GM21526 (cell line): ENCODE measurements around the gene GJB3.
"Not testable (repeated sequence)": the region's sequence is repeated elsewhere in the genome, so short reads cannot be mapped to it uniquely, and the experiment has no call there.

Source experiments
- ATAC-seq: cut with Tn5 transposase; IDR thresholded peaks from one replicate; pipeline ENCODE4 v1.9.1; 2021; ENCODE audit warnings: moderate library complexity; ENCODE audit not compliant: unreplicated experiment, low FRiP score

Gene GJB3

GRCh38 chr1:34759503-34760357, 21.3 kb upstream of the GJB3 start, which contains the start of gene GJB4:
Gene GJB4, plus strand, starts transcription at chr1:34759740. Its CDS starts 1,515 bp downstream, at chr1:34761255.
- ATAC-seq: no peak

- no peak for ATAC-seq
Measured at GRCh38 chr1:34761176-34761761, 19.7 kb upstream of the GJB3 start.

DNA sequence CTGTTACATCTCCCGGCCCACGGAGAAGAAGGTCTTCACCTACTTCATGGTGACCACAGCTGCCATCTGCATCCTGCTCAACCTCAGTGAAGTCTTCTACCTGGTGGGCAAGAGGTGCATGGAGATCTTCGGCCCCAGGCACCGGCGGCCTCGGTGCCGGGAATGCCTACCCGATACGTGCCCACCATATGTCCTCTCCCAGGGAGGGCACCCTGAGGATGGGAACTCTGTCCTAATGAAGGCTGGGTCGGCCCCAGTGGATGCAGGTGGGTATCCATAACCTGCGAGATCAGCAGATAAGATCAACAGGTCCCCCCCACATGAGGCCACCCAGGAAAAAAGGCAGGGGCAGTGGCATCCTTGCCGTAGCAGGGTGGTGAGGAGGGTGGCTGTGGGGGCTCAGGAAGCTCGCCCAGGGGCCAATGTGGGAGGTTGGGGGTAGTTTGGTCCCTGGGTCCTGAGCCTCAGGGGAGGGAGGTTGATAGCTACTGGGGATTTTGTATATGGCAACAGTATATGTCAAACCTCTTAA, 19.2 kb upstream of the GJB3 start:
- no peak for ATAC-seq

DNA sequence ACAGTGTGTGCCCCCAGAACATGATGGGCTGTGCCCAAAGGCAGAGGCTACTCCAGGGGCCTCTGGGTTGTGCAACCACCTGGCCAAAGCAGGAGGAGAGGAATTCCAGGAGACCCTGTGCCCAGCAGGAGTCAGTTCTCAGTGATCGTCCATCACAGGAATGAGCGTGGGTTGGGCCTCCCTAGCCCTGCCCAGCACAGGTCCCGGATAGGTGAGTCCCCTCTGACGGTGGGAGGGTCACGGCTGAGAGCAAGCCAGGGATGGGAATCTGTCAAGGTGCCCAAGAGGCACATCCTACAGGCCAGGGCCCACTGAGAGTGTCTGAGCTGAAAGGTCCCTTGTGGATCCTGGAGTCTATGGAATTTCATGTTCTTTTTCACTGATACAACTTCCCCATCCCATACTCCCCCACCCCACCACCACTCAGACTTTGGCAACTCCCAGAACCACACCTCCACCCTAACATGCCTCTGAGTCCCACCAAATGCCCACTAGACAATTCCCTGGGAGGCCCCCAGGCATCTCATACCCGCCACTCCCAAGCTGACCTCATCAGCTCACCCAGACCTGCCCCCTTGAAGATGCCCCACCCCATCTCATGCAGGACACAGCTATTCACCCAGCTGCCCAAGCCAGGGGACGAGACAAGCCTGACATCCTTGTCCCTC, 18.4 kb upstream of the GJB3 start:
- no peak for ATAC-seq

GRCh38 chr1:34763142-34763781, 17.8 kb upstream of the GJB3 start:
- ATAC-seq: no peak

- ATAC-seq: no peak
Measured at GRCh38 chr1:34768856-34769255, 12.2 kb upstream of the GJB3 start.

- no peak for ATAC-seq
Measured at GRCh38 chr1:34770891-34771504, 10.0 kb upstream of the GJB3 start.

- no peak for ATAC-seq
Measured at GRCh38 chr1:34771573-34772371, 9.2 kb upstream of the GJB3 start.

- not testable (repeated sequence) for ATAC-seq
Measured at GRCh38 chr1:34773114-34773513, 7.9 kb upstream of the GJB3 start.

- ATAC-seq: no peak
Measured at GRCh38 chr1:34774957-34775356, 6.1 kb upstream of the GJB3 start.

DNA sequence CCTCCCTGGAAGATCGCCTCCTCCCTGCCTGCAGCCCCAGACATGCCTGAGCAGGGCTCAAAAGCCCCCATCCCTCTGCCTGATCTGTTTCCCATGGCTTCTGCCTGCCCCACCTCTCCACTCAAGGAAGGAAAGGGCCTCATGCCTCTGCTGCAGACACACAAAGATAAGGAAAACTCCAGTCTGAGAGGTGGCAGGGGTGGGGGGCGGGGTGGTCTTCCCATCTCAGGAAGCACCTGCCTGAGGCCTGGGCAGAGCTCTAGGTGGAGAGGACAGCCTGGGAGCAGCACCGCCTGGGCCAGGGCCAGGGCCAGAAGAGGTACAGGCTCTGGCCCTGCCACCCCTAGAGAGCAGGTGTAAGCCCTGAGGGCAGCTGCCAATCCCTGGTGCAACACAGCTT, 4.1 kb upstream of the GJB3 start:
- ATAC-seq: no peak

DNA sequence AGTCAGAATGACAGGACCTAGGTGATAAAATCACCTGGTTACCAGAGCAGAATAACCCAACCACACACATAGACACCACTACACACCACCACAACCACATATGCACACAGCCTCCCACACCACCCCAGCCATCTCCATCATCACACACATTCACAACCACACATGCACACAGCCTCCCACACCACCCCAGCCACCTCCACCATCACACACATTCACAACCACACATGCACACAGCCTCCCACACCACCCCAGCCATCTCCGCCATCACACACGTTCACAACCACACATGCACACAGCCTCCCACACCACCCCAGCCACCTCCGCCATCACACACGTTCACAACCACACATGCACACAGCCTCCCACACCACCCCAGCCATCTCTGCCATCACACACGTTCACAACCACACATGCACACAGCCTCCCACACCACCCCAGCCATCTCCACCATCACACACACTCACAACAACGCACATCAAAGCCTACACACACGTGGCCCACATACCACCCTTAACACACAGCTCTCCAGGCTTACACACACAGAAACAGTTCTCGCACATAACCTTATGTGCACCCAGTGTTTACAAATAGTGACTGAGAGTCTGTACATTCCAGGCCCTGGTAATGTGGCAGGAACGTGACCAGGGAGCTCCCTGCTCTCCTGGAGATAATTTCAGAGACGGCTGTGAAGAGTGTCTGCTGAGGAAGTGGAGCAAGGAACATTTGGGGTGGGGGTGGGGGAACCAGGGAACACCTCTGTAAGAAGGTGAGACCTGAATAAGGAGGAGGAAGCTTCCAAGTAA, 3.3 kb upstream of the GJB3 start:
- ATAC-seq: no peak

GRCh38 chr1:34778381-34778780, 2.6 kb upstream of the GJB3 start:
- no peak for ATAC-seq

- ATAC-seq: no peak
Measured at GRCh38 chr1:34779005-34779404, 2.0 kb upstream of the GJB3 start.

- ATAC-seq: no peak
Measured at GRCh38 chr1:34779526-34779925, 1.5 kb upstream of the GJB3 start.

GRCh38 chr1:34779962-34780361, 1.1 kb upstream of the GJB3 start:
- no peak for ATAC-seq

DNA sequence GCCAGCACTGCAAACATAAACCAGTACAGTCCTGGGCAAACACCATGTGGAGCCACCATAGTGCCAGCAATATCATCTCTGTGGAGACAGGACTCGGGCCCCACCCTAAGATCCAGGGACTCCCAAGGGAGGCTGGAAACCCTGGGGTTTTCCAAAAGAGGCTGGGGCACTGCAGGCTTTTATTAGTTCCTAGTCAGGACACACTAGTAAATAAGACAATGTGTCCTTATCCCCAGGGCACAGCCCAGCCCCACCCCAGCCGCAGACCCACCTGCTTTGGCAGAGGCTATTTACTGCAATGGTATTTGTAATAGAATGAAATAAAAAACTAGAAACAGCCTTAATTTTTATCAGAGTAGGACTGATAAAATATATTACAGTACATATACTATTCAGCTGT, 486 bp upstream of the GJB3 start:
- ATAC-seq: no peak

DNA sequence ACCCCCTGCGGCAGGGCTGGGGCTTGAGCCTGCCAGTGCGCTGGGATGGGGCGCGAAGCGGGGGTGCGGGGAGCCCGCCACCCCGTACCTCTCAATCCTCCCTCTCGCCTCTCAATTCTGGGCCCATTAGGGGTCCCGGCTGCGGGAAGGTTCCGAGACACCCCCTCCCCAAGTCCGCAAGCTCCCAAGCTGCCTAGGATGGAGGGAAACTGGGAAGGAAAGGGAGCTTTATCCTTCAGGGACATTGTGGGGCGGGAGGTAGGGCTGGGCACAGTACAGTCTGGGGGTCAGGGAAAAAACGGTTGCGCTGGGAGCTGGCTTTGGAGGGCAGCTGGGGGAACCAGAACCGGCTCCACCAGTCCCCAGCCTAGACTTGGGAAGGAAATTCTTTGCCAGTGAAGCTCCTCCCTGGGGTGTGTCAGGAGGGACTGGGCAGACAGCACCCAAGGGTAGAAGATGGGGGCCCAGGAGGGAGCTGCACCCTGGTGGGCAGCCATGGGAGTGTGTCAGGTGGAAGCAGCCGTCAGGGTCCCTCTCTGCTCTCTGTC, 904 bp downstream of the GJB3 start:
- ATAC-seq: no peak
